Islet precursor cell (in vitro differentiated cells): Measurements from ENCODE around the gene TOR1AIP2.
"Not testable (repeated sequence)": the region's sequence is repeated elsewhere in the genome, so short reads cannot be mapped to it uniquely, and the experiment has no call there.

Experiments
- DNase-seq: peaks from one replicate; pipeline ENCODE4 v3.0.0-alpha.2; 2018

The TOR1AIP2 gene

DNA sequence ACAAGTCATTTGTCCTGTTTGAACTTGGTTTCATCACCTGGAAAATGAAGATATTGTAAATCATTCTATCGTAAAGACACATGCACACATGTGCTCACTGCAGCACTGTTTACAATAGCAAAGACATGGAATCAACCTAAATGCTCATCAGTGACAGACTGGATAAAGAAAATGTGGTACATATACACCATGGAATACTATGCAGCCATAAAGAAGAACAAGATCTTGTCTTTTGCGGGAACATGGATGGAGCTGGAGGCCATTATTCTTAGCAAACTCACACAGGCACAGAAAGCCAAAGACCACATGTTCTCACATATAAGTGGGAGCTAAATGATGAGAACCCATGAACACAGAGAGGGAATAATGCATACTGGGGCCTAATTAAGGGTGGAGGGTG is 73.2 kb downstream of the TOR1AIP2 start:
- DNase-seq: not testable (repeated sequence)

DNA sequence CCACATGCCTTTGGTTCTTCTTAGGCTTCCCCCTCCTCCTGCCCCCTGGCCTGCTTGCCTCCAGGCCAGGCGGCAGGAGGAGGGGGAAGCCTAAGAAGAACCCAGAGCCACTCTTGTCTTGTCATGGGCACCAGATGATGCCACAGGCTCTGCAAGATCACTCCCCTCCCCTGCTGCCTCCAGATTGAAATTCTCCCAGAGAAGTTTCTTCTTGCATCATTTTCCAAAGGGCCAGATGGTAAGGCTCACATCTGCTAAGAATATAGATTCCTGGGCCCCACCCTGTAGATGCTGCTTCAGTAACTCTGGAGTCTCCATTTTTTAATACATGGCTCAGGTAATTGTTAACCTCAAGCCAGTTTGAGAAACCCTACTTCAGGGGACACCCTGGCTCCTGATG is 73.7 kb downstream of the TOR1AIP2 start:
- DNase-seq: no peak

DNA sequence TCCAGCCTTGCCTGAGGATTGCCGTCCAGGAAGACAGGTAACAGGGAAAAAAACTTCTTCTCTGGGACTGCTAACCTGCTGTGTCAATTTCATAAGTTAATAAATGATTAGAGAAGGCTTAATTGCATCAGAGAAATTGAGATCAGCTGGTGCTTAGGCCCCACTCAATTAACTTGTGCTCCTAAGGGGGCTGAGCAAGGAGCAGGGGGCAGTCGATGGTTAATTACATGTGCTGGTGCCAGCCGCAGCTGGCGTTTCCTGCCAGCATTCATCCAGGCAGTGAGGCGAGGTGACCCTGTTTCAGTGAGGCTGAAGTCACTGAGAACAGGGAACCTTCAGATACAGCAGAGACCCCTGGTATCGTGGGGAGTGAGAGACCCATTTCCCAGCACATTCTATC is 74.5 kb downstream of the TOR1AIP2 start:
- no peak for DNase-seq

DNA sequence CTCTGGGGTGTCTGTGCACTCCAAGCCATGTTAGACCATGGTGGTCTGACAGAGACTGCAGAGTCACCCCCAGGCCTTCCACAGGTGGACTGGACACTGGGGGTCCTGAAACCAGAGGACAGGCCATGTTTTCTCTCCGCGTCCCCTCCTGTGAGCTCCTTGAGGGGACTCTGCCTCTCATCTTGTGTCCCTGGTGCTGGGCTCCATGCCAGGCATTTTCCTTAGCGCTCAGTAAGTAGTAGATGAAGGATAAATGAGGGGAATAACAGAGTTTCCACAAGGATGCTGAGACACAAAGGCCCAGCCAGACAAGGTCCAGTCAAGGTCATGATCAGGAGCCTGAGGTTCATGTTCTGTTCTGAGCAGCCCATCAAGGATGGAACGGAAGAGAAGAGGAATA is 77.1 kb downstream of the TOR1AIP2 start:
- DNase-seq: no peak

DNA sequence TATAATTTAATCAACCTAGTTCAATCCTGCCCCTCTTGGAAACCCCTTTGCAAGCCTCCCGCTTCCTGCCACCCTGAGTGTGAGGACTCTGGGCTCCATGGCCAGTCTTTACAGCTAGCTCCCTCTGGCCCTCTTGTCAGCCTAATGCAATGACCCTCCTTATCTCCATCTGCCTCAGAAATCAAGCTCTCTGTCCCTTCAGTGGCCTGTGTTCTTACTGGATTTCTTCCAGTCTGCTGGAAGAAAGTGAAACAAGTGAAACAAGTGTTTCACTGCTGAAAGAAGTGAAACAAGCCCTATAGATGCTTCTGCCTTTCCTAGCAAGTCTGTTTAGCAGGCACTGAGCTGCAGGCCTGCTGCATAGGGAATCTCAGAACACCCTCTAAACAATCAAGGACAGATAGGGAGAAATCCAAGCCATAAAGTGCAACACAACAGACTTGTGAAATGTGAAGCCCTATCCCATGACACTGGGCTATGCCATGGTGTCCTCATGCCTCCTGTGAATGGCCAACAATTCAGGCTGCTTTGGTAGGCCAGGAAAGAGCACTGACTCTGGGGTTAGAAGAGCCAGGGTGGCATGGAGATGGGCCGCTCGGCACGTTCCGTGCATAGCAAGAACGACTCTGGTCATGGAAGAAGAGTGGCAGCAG is 78.6 kb downstream of the TOR1AIP2 start:
- no peak for DNase-seq

DNA sequence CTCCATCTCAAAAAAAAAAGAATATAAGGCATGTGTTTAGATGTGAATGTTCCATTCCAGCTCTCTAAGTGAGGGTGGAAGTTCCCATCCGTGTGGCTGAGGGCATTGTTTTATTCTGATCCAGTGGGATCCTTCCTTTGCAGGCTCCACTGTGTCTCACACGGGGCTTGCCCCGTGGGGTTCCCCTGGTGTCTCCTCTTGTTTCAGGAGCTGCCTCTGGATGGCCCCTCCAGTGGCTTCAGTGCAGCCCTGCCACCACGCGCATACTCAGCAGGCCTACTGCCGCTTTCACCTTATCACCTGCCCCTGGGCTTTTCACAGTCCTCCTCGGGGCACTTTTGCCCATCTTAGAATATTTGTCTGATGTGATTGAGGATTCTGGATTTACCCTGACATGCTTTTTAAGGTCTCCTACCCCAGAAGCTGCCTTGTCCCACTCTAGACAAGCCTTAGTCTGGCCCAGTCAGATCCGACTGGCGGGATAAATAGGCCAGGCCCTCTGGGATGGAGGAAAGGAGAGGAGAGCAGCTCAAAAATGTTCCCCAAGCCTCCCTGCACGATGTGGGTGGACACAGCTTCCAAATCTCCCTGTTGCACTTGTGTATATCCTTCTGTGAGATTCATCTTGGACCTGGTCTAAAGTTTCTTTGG is 79.3 kb downstream of the TOR1AIP2 start:
- no peak for DNase-seq

DNA sequence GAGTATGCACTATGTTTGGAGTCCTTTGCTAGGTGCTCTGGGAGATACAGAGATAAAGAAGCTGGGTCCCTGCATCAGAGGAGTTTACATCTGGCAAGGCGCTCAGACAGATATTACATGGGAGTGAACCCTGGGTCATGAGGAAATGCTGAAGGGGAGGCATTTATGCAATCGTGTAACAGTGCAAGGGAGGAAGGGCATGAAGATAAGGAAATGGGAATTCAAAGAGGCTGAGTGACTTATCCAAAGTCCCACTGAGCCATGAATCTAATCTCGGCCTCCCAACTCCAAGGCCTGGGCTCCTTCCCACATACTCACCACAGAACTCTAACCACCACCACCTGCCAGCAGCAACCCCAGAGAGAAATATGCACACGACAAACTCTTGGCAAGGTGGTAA is 82.9 kb downstream of the TOR1AIP2 start:
- no peak for DNase-seq

DNA sequence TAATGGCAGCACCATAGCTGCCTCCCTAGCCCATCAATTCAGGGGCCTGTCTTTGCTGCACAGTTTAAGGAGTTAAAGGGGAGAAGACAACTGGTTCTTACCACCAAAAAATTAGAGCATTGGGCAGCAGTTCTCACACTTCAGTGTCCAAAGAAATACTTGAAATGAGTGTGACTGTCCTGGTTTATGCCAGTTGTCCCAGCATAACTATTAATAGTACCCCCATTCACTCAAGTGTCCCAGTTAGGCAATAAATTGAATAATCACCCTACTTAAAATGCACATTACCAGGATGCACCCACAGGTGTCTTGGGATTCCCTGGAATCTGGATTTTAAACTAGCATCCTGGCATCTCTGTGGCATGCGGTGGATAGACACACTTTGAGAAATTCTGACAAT is 83.5 kb downstream of the TOR1AIP2 start:
- no peak for DNase-seq

DNA sequence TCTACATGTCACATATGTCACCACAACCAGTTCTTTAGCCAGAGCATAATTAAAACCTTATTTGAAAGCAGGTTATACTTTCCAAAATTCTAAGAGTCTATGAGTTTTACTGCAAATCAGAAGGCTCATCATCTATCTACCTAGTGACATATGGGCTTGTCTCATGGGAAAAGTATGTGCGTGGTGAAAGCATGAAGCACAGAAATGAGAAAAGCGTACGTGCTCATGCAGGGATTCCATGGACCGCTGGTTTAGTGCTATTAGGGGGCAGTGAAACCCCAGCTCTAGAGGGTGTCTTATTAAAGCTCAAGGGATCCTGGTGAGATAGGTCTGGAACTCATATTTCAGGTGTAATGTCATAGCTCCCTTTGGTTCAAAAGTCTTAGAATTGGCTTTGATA is 84.3 kb downstream of the TOR1AIP2 start:
- DNase-seq: no peak
